Astrocyte of the cerebellum (primary cell): ENCODE measurements around the gene AMPD3.

Experiments used
- DNase-seq: peaks from one replicate; pipeline ENCODE4 v3.0.0-alpha.2; 2011; ENCODE audit warnings: low read depth
- H3K4me3 ChIP-seq: 2 replicates; pipeline ENCODE4 v1.5.1; 2011; ENCODE audit warnings: mild to moderate bottlenecking, low read depth, low read length, moderate library complexity
- CTCF ChIP-seq: IDR thresholded peaks from 2 replicates; pipeline ENCODE4 v1.5.1; 2012; ENCODE audit warnings: low read length, low read depth, moderate library complexity, mild to moderate bottlenecking; ENCODE audit errors: missing control alignments
- in situ Hi-C: cut with HindIII; loops from 2 replicates; pipeline ENCODE4 v1.10.0; 2017; ENCODE audit warnings: low sequenced_read_pairs

The AMPD3 gene

GRCh38 chr11:10447445-10447844 is 7.6 kb upstream of the AMPD3 start:
- TF ChIP-seq CTCF: no peak
- H3K4me3 ChIP-seq: no peak overlapping the region
- in situ Hi-C loops: no loop called here
- DNase-seq: no peak

- DNase-seq: no peak
- in situ Hi-C loops: no loop called here
- H3K4me3 ChIP-seq: peak overlapping the region; percentile 38
- peak; percentile 62 for TF ChIP-seq CTCF
Measured at GRCh38 chr11:10450462-10451425, 4.3 kb upstream of the AMPD3 start.

DNA sequence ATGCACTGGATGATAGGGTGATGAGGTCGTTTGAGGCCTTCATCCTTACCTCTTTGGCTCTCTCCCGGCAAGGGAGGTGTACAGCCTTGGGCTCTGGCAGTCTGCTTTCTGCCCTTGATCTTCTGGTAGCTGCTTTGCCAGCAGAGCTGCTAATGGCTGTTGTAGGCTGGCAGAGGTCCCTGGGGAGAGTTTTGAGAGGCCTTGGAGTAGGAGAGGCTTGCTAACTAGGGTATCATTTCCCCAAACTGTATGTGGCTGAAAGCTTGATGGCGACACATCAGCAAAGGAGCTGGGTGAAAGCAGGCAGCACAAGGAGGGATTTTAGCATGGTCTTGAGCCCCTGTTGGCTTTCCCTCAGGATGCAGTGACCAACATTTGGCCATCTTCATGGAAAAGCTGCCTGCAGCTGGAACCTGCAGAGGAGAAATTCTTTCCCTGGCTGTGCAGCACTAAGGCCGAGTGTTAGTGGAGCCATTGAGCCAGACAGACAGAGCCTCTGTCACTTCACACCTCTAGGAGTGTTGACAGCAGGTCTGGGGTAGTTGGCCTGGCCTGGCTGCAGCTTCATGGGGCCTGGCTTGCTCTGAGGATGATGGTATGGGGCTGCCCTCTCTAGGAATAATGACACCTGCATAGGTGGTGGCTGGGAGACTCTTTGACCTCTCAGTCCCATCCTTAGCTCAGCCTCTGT is 3.5 kb upstream of the AMPD3 start:
- H3K4me3 ChIP-seq: peak overlapping the region; percentile 38
- DNase-seq: no peak
- in situ Hi-C loops: no loop called here
- no peak for TF ChIP-seq CTCF

DNA sequence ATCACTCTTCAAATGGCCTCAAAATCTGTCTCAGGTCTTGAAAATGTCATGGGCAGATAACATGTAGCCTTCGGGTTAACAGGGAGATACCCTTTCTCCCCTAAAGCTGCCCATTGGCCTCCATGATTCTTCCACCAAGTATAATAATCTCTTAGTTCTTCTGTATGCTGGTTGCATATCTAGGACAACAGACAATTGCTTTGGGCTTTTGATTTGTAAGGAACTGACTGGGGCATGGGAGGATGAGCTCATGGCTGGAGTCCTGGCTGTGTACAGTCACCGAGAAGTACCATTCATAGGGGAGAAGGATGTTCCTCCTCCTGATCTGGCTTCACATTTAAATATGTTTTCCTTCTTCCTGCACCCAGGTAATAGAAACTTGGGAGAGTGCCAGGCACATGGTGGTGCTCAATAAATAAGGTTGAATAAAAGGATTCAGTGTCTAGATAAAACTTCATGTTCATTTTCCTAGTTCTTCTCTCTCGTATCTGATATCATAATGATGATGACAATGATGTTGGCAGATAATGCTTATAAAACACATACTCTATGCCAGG is 2.8 kb upstream of the AMPD3 start:
- TF ChIP-seq CTCF: no peak
- DNase-seq: no peak
- in situ Hi-C loops: no loop called here
- H3K4me3 ChIP-seq: no peak overlapping the region

DNA sequence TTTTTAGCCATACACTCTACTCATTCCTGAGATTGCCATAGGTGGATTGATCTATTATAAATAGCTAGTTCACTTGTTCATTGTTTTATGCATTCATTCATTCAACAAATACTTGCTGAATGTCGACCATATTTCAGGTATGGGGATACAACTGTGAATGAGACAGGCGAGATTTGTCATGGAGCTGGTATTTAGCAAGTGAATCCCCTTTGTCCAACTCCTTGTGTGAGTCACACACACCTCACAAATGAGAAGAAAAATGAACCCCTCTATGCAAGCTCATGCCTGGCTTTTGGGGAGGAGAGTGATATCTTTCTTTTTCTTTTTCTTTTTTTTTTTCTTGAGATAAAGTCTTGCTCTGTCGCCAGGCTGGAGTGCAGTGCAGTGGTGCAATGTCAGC is 1.8 kb upstream of the AMPD3 start:
- in situ Hi-C loops: no loop called here
- no peak for TF ChIP-seq CTCF
- no peak for DNase-seq
- H3K4me3 ChIP-seq: no peak overlapping the region

DNA sequence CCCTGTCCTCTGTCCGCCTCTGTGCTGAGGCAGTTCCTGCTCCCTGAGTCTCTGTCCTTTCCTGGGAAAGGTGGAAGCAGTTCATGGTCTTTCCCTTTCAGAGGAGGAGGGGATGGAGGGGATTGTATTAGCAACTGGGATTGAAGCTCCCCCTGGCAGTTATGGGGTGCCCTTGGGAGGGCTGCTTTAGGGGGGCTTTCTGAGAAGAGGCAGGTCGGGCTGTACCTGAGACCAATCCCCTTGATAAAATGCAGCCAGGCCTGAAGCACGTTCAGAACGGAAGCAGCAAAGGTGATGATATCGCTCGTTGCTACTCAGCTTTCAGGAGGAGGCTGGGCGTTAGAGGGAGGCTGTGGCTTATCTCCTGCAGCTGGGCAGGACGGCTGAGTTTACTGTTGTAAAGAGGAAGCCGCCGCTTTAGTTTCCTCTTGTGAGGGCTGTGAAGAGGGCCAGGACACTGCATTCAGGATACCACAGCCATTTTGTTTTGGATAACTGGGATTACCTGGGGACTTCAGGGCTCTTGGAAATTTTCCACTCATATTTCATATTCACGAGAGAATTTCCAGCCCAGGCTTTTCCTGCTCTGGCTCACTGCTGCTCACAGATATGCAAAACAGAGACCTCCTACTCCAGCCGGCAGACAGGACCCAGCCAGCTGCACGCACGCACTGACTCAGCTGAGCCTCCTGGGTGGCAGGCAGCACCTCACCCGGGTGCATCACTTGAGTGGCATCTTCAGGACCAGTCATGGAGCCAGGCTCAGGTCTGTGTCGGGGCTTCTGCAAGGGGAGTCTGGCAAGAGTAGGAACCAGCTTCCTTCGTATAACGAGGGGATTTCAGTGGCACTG is 798 bp downstream of the AMPD3 start:
- DNase-seq: no peak
- H3K4me3 ChIP-seq: peak overlapping the region; percentile 13
- TF ChIP-seq CTCF: no peak
- in situ Hi-C loops: no loop called here
